Activated T-cell treated with anti-CD3 and anti-CD28 coated beads for 1 hour (primary cell): ENCODE measurements around the gene CHM.

Experiments
- DNase-seq: peaks from one replicate; pipeline ENCODE4 v3.0.0-alpha.2; 2020; ENCODE audit warnings: low read depth

The CHM gene

GRCh38 chrX:85905851-85906250, 141.5 kb downstream of the CHM start:
- no peak for DNase-seq

GRCh38 chrX:85903692-85904471, 143.5 kb downstream of the CHM start:
- no peak for DNase-seq

DNA sequence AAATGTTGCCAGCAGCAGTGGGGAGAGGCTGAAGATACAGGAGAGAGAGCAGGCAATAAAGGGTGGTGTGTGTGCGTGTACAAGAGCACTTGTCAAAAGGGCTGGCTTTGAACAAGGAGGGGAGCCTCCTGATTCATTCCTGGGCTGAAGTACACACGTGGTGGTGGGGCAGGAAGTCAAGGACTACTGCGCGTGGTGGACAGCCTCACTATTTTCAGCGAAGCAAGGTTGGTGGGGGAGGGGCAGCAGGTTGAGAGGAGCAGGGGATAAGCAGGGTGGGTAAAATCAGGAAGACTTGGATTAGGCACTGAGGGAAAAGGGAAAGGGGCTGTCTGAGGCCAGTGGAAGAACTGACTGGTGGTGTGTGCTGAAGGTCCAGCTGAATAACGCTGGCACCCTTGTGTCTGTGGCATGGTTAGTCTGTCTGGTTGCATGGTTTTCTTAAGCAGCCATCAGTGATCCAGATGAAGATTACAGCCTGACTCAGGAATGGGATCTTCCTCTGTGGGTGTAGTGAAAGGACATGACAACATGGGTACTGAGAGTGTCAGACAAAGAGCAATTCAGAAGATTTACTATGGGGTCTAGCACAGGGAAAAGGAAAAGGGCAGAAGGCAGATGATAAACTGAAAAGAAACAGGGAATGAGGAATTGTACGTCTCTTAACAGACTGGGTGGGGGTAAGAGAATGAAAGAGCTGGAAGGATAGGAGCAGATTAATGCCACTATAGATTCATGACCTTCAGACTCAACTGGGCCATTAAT, 149.8 kb downstream of the CHM start:
- DNase-seq: no peak

GRCh38 chrX:85882601-85883000, 164.8 kb downstream of the CHM start:
- no peak for DNase-seq

- no peak for DNase-seq
Measured at GRCh38 chrX:85870585-85870984, 176.8 kb downstream of the CHM start.

DNA sequence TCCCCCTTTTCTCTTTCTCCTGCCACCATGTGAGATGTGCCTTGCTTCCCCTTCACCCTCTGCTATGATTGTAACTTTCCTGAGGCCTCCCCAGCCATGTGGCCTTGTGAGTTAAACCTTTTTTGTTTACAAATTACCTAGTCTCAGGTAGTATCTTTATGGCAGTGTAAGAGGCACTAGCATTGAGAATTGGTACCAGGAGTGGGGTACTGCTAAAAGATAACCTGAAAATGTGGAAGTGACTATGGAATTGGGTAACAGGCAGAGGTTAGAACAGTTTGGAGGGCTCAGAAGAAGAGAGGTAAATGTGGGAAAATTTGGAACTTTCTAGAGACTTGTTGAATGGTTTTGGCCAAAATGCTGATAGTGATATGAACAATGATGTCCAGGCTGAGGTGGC, 182.0 kb downstream of the CHM start:
- DNase-seq: no peak

DNA sequence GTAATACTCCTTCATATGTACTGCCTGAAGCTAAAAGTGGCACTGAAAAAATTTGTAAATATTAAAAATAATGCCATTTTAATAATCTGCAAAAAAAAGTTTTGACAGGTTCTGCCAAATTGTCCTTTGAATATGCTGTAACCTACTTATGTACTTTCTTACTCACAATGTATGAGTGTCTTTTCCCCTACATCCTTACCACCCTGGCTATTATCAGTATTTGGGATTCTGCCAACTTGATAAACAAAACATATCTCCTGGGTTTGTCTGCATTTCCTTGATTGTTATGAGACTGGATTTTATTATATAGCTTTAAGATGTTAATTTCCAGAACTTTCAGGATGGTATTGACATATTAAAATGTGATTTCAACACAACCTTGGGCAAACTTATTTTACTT, 187.9 kb downstream of the CHM start:
- no peak for DNase-seq

DNA sequence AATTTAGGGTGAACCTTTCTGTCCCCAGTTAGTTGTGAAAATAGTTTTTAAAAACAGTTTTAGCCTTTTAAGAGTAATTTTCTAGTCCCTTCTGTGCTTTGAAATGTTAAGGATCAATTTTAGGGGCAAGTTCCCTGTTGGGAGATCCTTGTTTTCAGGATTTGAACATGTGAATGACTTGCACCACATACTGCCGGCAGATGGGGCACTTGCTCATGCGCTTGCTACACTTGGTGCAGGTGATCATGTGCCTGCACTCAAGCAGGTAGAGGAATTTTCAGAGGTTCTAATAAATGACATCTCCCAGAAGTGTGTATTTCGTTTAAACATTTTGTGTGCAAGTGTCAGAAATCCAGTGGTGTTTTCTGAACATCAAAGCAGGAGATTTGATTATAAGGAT, 195.9 kb downstream of the CHM start:
- DNase-seq: no peak

GRCh38 chrX:85836868-85837267, 210.5 kb downstream of the CHM start:
- DNase-seq: no peak

GRCh38 chrX:85828771-85829170, 218.6 kb downstream of the CHM start:
- no peak for DNase-seq

DNA sequence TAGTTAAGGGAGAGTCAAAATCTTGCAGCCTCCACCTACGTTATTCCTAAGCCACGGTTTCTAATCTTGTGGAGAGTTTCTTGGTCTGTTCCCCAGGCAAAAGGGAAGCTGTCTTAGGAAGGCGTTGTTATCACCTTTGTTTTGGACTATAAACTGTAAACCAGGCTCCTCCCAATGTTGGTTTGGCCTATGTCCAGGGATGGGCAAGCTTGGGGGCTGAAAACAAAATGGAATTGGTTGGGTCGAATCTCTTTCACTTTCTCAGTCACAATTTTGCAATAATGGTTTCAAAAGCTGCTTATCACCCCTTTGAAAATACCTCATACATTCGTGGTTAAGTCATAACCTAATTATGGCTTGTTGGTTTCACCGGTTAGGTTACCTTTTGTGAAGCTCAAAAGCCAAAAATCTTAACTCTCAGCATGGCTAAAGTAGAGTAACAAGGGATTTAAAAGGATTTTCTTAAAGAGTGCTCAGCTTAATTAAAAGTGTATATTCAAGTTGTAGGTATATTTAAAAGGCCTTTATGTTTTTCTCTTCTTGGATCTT, 232.1 kb downstream of the CHM start:
- no peak for DNase-seq
